Breast epithelium (tissue), 3 donors: Measurements from ENCODE around the gene MAP10.

Experiments used
- CTCF ChIP-seq, 3 donors: fragments of 450-650 bp; IDR thresholded peaks; one replicate each; pipeline ENCODE4 v1.5.1; 2016 to 2017; ENCODE audit warnings: antibody characterized with exemption in 3 of 3, mild to moderate bottlenecking in 3 of 3, moderate library complexity in 3 of 3
- POLR2A ChIP-seq: fragments of 450-650 bp; IDR thresholded peaks from one replicate; pipeline ENCODE4 v1.6.1; 2016; ENCODE audit warnings: antibody characterized with exemption, mild to moderate bottlenecking, moderate library complexity

- TF ChIP-seq CTCF (IDR thresholded peaks at IDR 0.05), result no peak
- no peak for TF ChIP-seq POLR2A
Measured at GRCh38 chr1:232805269-232806185, at the start of gene MAP10.
